SK-N-MC (cell line): ENCODE data around the gene PRR19.
"Not testable (repeated sequence)": the region's sequence is repeated elsewhere in the genome, so short reads cannot be mapped to it uniquely, and the experiment has no call there.

Experiments used
- DNase-seq: peaks from one replicate; pipeline ENCODE4 v3.0.0-alpha.2; 2011; ENCODE audit warnings: low read depth, low spot score
- H3K27ac ChIP-seq: fragments of 200-600 bp; sonication (generic); 2 replicates; pipeline ENCODE4 v1.5.1; 2016; ENCODE audit warnings: mixed run types
- H3K36me3 ChIP-seq: fragments of 200-600 bp; sonication (generic); 2 replicates; pipeline ENCODE4 v1.6.1; 2017; ENCODE audit warnings: antibody characterized with exemption, low read length, mixed read lengths; ENCODE audit not compliant: insufficient read depth
- H3K4me3 ChIP-seq: fragments of 200-600 bp; sonication (generic); 2 replicates; pipeline ENCODE4 v1.5.1; 2016
- H3K9ac ChIP-seq: fragments of 200-600 bp; sonication (generic); 2 replicates; pipeline ENCODE4 v1.8.0; 2017; ENCODE audit warnings: mixed run types, mixed read lengths; ENCODE audit not compliant: insufficient read length
- H3K9me3 ChIP-seq: fragments of 200-600 bp; sonication (generic); 2 replicates; pipeline ENCODE4 v1.6.1; 2017; ENCODE audit warnings: low read depth, mild to moderate bottlenecking, antibody characterized with exemption, low read length, moderate library complexity, mixed read lengths
- EZH2 ChIP-seq: fragments of 200-600 bp; sonication (generic); IDR thresholded peaks from one replicate; pipeline ENCODE4 v1.6.1; 2017; ENCODE audit warnings: antibody characterized with exemption
- FOXP2 ChIP-seq: optimal IDR thresholded peaks from 2 replicates; pipeline ENCODE3; 2011; ENCODE audit warnings: mild to moderate bottlenecking, moderate library complexity; ENCODE audit not compliant: insufficient read depth; ENCODE audit errors: extremely low read length, control extremely low read depth
- POLR2AphosphoS5 ChIP-seq: IDR thresholded peaks from 2 replicates; pipeline ENCODE4 v1.6.1; 2012; ENCODE audit warnings: mild to moderate bottlenecking, low read depth, low read length, borderline replicate concordance

Gene PRR19

GRCh38 chr19:42324655-42325307, 22.8 kb downstream of the PRR19 start:
- Histone ChIP-seq H3K9me3 (no peaks in the 10 kb centered on the region), H3K36me3 (no peaks in the 10 kb centered on the region), H3K4me3 (peak overlapping the region; percentile 51), H3K27ac (no peak overlapping the region), H3K9ac (peak overlapping the region; percentile 8)
- DNase-seq: no peak
- TF ChIP-seq FOXP2 (no peak), POLR2AphosphoS5 (no peak), EZH2 (no peak)

- peak within 1 kb of the TSS; percentile 99 for H3K4me3 ChIP-seq
- H3K27ac ChIP-seq: 0 out of 2 replicates have a peak within 1 kb of the TSS, but pooled peaks have one; percentile 40
Observed at GRCh38 chr19:42325308-42325895, 23.5 kb downstream of the PRR19 start, which contains the start of gene MEGF8. TSS of gene MEGF8 (plus strand) at chr19:42325635. CDS start at chr19:42326244, 609 bp downstream.

GRCh38 chr19:42325896-42326771, 24.2 kb downstream of the PRR19 start:
- H3K27ac ChIP-seq: 0 out of 2 replicates have a peak overlapping the region, but pooled peaks have one; percentile 40
- H3K36me3 ChIP-seq: no peaks in the 10 kb centered on the region
- TF ChIP-seq POLR2AphosphoS5 (no peak), FOXP2 (no peak), EZH2 (no peak)
- DNase-seq: no peak
- peak overlapping the region; percentile 99 for H3K4me3 ChIP-seq
- peak overlapping the region; percentile 98 for H3K9ac ChIP-seq
- H3K9me3 ChIP-seq: no peaks in the 10 kb centered on the region

More at GRCh38 chr19:42325308-42325895, 23.5 kb downstream of the PRR19 start, which contains the start of gene MEGF8:
- H3K9me3 ChIP-seq: no peaks in the 10 kb centered on the region
- DNase-seq: peak; percentile 97
- H3K9ac ChIP-seq: peak within 1 kb of the TSS; percentile 98
- no peaks in the 10 kb centered on the region for H3K36me3 ChIP-seq
- TF ChIP-seq POLR2AphosphoS5 (peak; percentile 78), FOXP2 (no peak)

GRCh38 chr19:42326969-42327368, 25.0 kb downstream of the PRR19 start:
- no peak for TF ChIP-seq POLR2AphosphoS5
- TF ChIP-seq FOXP2: no peak
- no peak for TF ChIP-seq EZH2
- Histone ChIP-seq H3K9ac (peak overlapping the region; percentile 2), H3K4me3 (peak overlapping the region; percentile 99; the same call in 1 of the 2 replicates), H3K36me3 (no peaks in the 10 kb centered on the region), H3K27ac (no peak overlapping the region), H3K9me3 (no peaks in the 10 kb centered on the region)
- no peak for DNase-seq

GRCh38 chr19:42327381-42327780, 25.4 kb downstream of the PRR19 start:
- H3K27ac ChIP-seq: no peak overlapping the region
- DNase-seq: no peak
- TF ChIP-seq POLR2AphosphoS5 (no peak), FOXP2 (no peak), EZH2 (no peak)
- no peak overlapping the region for H3K4me3 ChIP-seq
- H3K9ac ChIP-seq: peak overlapping the region; percentile 2
- no peaks in the 10 kb centered on the region for H3K36me3 ChIP-seq
- H3K9me3 ChIP-seq: no peaks in the 10 kb centered on the region

- Histone ChIP-seq H3K4me3 (no peak overlapping the region), H3K27ac (no peak overlapping the region), H3K9ac (no peak overlapping the region), H3K36me3 (no peaks in the 10 kb centered on the region), H3K9me3 (no peaks in the 10 kb centered on the region)
- DNase-seq: no peak
- TF ChIP-seq POLR2AphosphoS5: no peak
- TF ChIP-seq FOXP2: no peak
- no peak for TF ChIP-seq EZH2
Observed at GRCh38 chr19:42328106-42328505, 26.2 kb downstream of the PRR19 start.

- Histone ChIP-seq H3K27ac (no peak overlapping the region), H3K9ac (no peak overlapping the region), H3K4me3 (no peak overlapping the region), H3K36me3 (no peaks in the 10 kb centered on the region), H3K9me3 (no peaks in the 10 kb centered on the region)
- TF ChIP-seq FOXP2: no peak
- no peak for TF ChIP-seq POLR2AphosphoS5
- no peak for TF ChIP-seq EZH2
- no peak for DNase-seq
Observed at GRCh38 chr19:42328854-42329253, 26.9 kb downstream of the PRR19 start.

GRCh38 chr19:42330241-42330711, 28.3 kb downstream of the PRR19 start:
- no peak for TF ChIP-seq POLR2AphosphoS5
- no peak for TF ChIP-seq EZH2
- no peak for TF ChIP-seq FOXP2
- Histone ChIP-seq H3K36me3 (no peaks in the 10 kb centered on the region), H3K9me3 (no peaks in the 10 kb centered on the region), H3K27ac (peak overlapping the region; percentile 46), H3K9ac (peak overlapping the region; percentile 47), H3K4me3 (no peak overlapping the region)
- no peak for DNase-seq

GRCh38 chr19:42331333-42331732, 29.4 kb downstream of the PRR19 start:
- not testable (repeated sequence) for H3K9me3 ChIP-seq, H3K9ac ChIP-seq, DNase-seq, H3K36me3 ChIP-seq, H3K27ac ChIP-seq, H3K4me3 ChIP-seq
